Left colon (tissue), 2 donors: Measurements from ENCODE around the gene NACA2. TPM values are rescaled to one million over a fixed set of nuclear protein-coding genes. Genes with fewer than 3 reads are reported as not detected.
A peak's percentile ranks its signal among the peaks of the same experiment; 100 is the strongest.
"Not testable (repeated sequence)": the region's sequence is repeated elsewhere in the genome, so short reads cannot be mapped to it uniquely, and the experiment has no call there.

Experiments
- ATAC-seq: fragments of 200-7000 bp; cut with Tn5 transposase; one replicate; pipeline ENCODE4 v1.9.1; 2020; ENCODE audit warnings: mild to moderate bottlenecking, moderate library complexity
- DNase-seq, 2 donors: peaks; one replicate each; pipeline ENCODE4 v3.0.0-alpha.2; 2020
- intact Hi-C, 2 donors: fragments of 100-400 bp; cut with DNase I in 1 of 2; cut with micrococcal nuclease in 1 of 2; formaldehyde crosslinking; loops; one replicate each; pipeline versions ENCODE4 v1.11.2 to v1.14.0; 2022; cut with DNase I, micrococcal nuclease
- total RNA-seq, 2 donors: library from RNA; stranded (reverse); fragmentation: NEBNext Ultra II Directional; extraction: Animal tissue kit (Norgen Biotek cat#: 25700); gene quantifications; one replicate each; pipeline ENCODE4 v1.2.1, GENCODE V29; 2021
- donor health status: DM: no; HTN: no; CAD: no.
- donor health status: DM: yes; HTN: yes; CAD: no.

NACA2 gene
- total RNA-seq, 2 donors from 2014 or later = not detected

DNA sequence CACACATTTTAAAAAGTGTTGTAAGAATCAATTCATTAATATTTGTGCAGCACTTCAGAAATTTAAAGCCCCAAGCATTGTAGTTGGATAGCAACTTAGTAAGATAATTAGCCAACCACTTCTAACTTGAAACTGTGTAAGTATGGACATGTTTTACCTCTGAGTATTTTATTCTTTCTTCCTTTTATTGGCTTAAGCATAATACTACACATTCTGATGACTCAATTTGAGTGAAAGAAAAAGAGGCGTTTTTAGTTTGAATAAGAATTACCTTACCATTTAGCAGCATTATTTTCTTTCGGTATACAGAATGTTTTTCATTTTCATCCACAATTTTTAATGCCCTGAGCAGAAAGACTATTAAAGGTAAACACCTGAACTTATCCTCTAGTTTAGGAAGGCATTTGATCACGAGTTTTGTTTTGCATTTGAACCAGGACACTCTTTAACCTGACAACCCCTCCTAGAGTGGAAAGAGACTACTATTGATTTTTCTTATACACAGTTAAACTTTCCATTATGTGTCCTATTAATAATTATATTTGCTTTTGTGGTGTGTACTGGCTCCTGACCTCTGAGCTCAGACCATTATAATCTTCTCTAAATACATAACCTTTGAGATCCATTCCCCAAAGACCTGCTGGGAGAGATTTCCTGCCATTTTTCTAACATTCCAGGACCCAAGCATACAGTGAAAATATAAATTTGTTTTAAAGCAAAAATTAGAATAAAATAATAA is 9.2 kb downstream of the NACA2 start:
- intact Hi-C loops = no loop called here
- ATAC-seq (no peak), DNase-seq (no peak)

DNA sequence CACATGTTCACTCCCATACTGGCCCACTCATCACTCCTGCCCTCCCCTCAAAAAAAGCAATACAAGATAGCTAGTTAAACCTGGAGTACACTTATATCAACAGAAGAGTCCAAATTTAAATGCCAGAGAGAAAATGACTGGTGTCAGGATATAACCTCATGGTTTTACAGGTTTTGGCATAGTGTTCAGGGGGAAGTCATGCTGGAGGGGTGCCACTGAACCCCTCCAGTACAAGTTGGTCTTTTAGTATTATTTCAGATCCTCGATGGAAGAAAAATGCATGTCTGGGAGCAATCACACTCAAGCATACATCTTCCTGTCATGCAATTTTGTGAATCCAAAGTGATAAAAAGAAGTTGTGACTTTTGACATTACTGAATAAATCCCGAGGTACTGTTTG is 10.5 kb downstream of the NACA2 start:
- ATAC-seq (no peak), DNase-seq (no peak)
- intact Hi-C loops = no loop called here

DNA sequence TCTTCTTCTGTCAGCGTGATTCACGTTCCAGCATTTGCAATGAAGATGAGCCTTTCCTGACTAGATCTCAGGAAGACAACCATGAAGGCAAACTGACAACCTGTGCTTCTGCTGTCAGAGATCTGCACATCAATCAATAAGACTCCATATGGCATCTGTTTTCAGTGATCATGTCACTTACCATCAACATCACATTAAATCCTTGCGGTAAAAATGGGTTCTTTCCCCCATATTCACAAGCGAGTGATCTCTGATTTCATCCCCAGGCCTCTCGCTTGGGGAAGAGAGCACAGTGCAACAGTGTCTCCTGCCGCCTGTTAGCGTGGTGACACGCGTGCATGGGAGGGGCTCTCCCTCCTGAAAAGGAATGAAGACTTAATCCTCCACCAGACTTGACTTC is 11.1 kb downstream of the NACA2 start:
- DNase-seq = no peak
- intact Hi-C loops = no loop called here
- no peak for ATAC-seq

DNA sequence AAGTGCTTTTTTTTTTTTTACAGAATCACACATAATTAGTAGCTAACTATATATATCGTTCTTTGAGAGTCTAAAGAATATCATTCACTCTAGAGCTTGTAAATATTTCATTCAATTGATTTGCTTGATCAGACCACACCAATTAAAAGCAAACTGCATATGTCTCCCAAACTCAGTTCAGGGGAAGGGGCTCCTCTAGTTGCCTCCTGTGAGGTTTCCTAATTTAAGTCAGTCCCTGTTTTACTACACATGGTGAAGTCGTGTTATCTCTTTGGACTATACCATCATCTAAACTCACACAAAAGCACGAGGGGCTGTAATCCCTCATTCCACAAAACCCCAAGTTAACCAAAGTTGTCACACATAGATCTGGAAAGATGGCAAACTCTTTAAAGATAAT is 11.7 kb downstream of the NACA2 start:
- intact Hi-C loops = no loop called here
- ATAC-seq (no peak), DNase-seq (no peak)

DNA sequence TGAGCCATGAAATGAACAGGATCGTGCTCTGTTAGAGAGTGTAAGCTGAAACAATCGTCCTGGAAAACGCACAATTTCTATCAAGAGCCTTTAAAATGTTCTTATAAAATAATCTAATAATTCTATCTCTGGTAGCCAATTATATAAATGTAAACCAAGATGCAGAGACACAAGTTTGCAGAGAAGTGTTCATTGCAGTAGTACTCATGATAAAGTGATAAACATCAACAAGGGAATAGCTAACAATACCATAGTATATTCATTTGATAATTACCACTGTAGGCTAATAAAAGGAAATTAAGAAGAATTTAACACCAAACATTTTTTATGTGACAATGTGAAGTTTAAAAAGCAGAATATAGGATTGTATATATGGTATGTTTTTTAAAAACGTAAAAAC is 12.4 kb downstream of the NACA2 start:
- DNase-seq (no peak), ATAC-seq (no peak)
- intact Hi-C loops = no loop called here

- intact Hi-C loops = no loop called here
- ATAC-seq = no peak
- DNase-seq = no peak
Measured at GRCh38 chr17:61575983-61576382, 15.0 kb downstream of the NACA2 start.

- DNase-seq = no peak
- intact Hi-C loops = no loop called here
- ATAC-seq = no peak
Measured at GRCh38 chr17:61575352-61575975, 15.6 kb downstream of the NACA2 start.

DNA sequence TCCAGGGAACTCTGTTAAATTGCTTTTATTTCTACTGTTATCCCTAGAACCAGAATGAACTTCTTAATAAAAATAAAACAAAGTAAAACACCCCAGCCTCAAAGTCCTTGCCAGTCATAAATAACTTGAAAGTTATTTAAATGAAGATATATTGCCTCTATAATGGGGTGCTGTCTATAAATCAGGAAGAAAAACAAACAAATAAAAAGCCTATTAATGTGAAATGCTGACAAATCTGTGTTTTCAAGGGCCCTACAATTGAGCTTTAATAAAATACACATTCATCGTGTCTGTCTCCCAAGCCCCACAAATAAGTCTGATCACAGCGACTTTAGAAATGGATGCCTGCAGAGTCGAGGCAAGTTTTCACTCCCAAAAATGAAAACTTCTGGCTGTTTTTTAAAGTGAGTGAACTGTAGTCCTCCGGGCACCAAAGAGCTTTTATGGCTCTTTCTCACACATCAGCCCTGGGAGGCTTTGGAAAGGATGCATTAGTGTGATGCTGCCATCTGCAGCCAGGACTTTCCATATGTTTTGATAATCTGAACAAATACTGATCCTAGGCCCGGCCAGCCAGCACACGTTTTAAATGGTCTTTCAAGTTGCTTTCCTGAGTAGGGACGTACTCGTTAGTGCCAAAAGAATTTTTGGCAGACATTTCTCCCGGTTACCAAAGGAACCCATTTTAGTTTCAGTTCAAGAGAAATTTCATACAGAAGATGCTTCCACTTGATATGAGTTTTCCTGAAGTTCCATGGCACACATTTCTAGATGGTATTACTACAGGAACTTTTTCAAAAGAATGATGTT is 16.3 kb downstream of the NACA2 start:
- intact Hi-C loops = no loop called here
- peak; percentile 73 for ATAC-seq
- DNase-seq = peak in 1 of 2 donors; percentile 22

DNA sequence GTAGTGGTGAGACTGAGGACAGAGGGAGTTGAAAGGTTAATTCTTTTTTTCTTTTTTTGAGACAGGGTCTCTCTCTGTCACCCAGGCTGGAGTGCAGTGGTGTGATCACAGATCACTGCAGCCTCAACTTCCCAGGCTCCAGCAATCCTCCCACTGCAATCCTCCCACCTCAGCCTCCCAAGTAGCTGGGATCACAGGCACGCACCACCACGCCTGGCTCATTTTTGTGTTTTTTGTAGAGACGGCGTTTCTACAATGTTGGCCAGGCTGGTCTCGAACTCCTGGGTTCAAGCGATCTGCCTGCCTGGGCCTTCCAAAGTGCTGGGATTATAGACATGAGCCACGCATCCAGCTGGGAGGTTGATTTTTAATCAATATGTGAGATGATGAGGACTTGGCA is 18.5 kb downstream of the NACA2 start:
- DNase-seq, intact Hi-C loops, ATAC-seq: not testable (repeated sequence)

DNA sequence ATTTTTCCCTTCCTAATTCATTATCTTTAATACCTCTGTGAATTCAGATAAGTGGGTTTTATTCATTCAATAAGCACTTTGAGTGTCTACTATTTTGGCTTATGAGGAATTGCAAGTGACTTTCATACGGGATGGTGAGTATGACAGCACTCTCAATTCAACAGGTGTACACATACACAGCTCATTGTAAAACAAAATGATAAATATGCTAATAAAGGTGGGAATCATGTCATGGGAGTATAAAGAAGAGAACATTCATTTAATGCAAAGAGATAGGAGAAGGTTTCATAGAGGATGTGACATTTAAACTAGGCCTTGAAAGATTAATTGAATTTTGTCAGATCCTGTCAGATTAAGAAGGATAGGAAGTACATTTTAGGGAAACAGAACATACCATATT is 19.4 kb downstream of the NACA2 start:
- intact Hi-C loops = no loop called here
- ATAC-seq (no peak), DNase-seq (no peak)

DNA sequence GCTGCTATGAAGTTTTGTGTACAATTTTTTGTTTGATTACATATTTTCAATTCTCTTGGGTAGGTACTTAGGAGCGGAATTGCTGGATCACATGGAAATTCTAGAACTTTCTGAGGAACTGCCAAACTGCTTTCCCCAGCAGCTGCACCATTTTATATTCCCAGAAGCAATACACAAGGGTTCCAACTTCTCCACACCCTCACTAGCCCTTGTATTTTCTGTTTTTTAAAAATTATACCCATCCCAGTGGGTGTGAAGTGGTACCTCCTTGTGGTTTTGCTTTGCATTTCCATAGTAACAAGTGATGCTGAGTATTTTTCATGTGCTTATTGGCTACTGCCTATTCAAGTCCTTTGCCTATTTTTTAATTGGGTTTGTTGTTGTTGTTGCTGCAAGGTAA is 20.9 kb downstream of the NACA2 start:
- intact Hi-C loops = no loop called here
- no peak for ATAC-seq
- DNase-seq = no peak

GRCh38 chr17:61569525-61569924 is 21.5 kb downstream of the NACA2 start:
- ATAC-seq, DNase-seq, intact Hi-C loops: not testable (repeated sequence)

DNA sequence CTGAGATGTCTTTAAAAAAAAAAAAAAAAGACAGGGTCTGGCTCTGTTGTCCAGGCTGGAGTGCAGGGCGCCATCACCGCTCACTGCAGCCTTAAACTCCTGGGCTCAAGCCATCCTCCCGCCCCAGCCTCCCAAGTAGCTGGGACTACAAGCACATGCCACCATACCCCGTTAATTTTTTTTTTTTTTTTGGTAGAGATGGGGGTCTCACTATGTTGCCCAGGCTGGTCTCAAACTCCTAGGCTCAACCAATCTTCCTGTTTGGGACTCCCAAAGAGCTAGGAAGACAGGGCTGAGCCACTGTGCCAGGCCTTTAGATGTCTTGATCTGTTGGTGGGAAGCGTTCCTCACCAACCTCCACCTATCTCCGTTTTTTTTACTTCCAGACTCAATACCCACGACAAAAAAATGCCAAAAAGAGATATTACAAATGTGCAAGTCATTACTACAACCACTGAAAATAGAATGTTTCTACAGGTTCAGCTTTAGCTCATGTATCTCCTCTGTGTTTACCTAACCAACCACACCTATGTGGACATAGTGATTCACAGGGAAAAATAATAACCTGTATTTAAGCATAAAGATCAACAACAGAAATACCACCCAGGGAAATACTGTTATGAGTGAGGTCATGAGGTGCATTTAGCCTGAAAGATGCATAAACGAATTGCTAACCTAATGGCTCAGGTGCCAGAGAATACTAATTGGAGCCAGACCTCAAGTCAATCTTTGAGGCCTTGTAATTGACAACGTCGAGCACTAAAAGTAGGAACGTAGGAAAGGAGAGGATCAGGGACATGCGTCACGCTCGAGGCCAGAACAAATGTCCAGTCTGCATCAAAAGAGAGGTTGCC is 22.6 kb downstream of the NACA2 start:
- no peak for DNase-seq

GRCh38 chr17:61567045-61567802 is 23.8 kb downstream of the NACA2 start:
- ATAC-seq (no peak), DNase-seq (no peak)
- intact Hi-C loops = no loop called here

More for the DNA sequence above, 22.6 kb downstream of the NACA2 start:
- ATAC-seq = peak; percentile 99
- intact Hi-C loops = no loop called here

GRCh38 chr17:61566448-61566847 is 24.6 kb downstream of the NACA2 start:
- DNase-seq, intact Hi-C loops, ATAC-seq: not testable (repeated sequence)

- ATAC-seq, DNase-seq, intact Hi-C loops: not testable (repeated sequence)
Measured at GRCh38 chr17:61565850-61566249, 25.2 kb downstream of the NACA2 start.

DNA sequence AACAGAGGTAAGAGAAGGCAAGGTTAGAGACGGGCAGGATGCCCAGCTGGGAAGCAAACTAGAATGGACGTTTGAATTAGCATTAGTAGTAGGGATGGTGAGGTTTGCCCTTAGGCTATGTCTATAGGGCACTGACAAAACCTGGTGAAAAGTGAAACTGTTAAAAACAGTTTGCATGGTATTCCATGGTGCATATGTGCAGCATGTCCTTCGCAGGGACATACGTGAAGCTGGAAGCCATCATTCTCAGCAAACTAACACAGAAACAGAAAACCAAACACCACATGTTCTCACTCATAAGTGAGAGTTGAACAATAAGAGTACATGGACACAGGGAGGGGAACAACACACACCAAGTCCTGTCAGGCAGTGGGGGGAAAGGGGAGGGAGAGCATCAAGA is 25.8 kb downstream of the NACA2 start:
- intact Hi-C loops = no loop called here
- DNase-seq (no peak), ATAC-seq (no peak)

DNA sequence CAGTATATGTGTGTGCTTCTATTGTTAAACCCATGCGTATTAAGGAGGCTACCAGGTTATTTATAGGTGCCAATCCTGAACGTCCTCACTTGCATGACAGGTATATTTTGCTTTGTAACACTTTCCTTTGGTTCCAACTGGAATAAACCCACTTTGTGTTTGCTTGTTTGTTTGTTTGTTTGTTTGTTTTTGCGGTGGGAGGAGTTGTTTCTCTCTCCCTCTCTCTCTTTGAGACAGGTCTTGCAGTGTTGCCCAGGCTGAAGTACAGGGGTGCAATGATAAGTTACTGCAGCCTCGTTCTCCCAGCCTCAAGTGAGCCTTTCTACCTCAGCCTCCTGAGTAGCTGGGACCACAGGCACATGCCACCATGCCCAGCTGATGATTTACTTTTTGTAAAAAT is 28.7 kb downstream of the NACA2 start:
- ATAC-seq = no peak
- intact Hi-C loops = no loop called here
- DNase-seq = no peak
